Measurements from ENCODE around the gene SLC50A1.
"Not testable (repeated sequence)": the region's sequence is repeated elsewhere in the genome, so short reads cannot be mapped to it uniquely, and the experiment has no call there.

The SLC50A1 gene

GRCh38 chr1:155117610-155118009 lies 18.0 kb upstream of the SLC50A1 start:
- DNase-seq: no peak

DNA sequence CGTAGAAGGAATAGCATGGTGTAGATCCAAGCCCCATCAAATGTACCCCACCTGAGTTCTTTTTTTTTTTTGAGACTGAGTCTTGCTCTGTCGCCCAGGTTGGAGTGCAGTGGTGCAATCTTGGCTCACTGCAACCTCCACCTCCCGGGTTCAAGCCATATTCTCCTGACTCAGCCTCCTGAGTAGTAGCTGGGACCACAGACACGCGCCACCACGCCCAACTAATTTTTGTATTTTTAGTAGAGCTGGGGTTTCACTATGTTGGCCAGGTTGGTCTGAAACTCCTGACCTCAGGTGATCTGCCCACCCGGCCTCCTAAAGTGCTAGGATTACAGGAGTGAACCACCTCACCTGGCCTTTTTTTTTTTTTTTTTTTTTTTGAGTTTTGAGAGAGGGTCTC lies 17.6 kb upstream of the SLC50A1 start:
- DNase-seq: not testable (repeated sequence)

GRCh38 chr1:155120253-155120652 lies 15.4 kb upstream of the SLC50A1 start:
- DNase-seq: no peak

- DNase-seq: no peak
Observed at GRCh38 chr1:155121249-155121648, 14.4 kb upstream of the SLC50A1 start.

- no peak for DNase-seq
Observed at GRCh38 chr1:155122308-155122707, 13.3 kb upstream of the SLC50A1 start.

DNA sequence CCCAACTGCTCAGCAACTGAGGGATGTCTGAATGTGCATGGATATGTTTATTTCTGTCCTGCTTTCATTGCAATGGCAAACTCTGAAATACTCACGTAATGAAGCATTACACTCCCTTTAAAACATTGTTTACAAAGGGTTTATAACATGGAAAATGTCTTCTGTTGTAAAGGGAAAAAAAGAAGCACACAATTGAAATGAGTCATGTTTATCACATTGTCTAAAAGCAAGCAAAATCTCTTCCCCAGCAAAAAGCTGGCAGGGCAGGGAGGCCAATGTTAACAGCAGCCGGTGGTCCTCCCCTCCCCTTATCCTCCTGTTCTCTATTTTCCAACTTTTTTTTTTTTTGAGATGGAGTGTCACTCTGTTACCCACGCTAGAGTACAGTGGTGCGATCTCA lies 11.9 kb upstream of the SLC50A1 start:
- no peak for DNase-seq

DNA sequence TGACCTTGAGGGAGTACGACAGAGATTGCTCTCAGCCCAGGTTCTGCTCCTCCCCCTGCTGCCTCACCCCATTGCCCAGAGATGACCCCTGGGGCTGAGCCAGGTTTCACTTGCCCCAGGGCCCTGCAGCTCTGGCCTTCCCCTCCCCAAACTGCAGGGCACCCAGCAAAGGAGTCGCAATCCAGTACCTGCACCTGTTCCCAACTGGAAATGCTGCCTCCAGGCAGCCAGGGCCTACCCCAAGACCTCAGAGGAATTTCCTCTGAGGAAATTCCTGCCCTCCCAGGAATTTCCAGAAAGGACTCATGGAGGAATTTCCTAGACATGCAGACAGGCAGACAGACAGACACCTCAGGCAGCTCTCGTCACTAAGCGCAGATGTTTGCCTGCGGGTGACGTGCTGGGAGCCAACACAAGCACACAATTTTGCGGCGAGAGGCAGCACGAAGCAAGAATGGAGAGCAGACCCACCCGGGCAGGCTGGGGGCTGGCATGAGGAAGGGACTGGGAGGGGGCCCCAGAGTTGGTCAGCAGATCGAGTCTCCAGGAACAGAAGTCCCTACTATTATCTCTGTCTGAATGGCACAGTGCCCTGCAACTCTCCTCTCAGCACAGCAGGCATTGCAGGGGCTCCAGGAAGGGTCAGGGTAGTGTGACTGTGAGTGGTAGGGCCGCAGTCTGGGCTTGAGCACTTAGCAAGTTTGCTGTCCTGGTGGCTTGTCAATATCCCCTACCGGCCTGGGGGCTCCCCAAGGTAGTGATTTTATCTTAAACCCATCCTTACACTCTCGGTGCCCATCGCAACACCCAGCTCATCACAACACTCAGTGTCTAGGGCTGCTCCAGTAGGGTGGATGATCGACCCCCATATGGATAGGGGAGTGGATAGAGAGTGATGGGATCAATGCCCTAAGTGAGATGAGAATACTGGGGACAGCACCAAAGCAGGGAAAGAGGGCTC lies 10.9 kb upstream of the SLC50A1 start:
- DNase-seq: no peak

DNA sequence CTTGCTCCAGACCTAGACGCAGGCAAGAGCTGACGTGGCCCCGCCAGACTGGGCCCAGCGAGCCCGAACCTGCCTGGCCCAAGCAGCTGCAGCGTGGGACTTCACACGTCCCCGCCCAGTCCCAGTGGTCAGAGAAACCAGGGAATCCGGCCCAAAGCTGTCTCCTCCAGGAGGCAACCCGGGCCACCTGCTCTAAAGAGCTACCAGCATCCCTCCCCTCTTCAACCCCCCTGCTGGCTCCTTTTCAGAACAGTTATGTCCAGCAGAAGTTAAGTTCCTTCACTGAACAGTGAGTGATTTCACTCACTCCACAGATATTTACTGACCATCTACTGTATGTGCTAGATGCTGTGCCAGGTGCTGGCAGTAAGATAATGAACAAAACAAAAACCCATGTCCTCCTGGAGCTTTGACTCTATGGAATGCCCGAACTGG lies 10.1 kb upstream of the SLC50A1 start:
- no peak for DNase-seq

- DNase-seq: no peak
Observed at GRCh38 chr1:155125946-155126555, 9.6 kb upstream of the SLC50A1 start.

DNA sequence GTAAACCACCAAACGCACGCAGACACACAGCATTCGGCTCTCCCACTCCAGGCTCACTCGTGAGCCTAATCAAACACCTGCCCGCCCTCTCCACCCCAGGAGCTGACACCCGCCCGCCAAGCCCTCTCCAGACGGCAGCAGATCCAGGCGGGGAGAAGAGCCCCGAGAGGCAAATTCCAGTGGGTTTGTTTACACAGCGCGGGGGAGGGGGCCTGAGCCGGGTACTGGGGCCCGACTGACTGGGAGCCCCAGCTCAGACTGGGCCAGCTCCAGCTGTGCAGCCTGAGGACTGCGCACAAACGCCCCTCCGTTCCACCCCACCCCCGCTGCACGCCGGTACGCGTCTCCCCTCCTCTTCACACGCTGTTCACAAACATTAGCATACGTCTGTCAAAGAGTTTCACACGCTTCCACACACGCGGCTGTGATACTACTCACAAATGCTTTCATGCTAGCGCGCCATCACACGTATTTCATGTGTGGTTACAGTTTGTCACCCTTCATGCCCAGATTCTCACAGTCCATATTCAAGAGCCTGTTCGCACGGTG lies 9.0 kb upstream of the SLC50A1 start:
- peak; percentile 29 for DNase-seq

- peak; percentile 28 for DNase-seq
Observed at GRCh38 chr1:155127105-155127966, 8.3 kb upstream of the SLC50A1 start, which contains the start of gene EFNA1. Gene EFNA1 (plus strand): TSS chr1:155127876. CDS start chr1:155127978, 102 bp downstream.

- no peak for DNase-seq
Observed at GRCh38 chr1:155127967-155128754, 7.5 kb upstream of the SLC50A1 start.

DNA sequence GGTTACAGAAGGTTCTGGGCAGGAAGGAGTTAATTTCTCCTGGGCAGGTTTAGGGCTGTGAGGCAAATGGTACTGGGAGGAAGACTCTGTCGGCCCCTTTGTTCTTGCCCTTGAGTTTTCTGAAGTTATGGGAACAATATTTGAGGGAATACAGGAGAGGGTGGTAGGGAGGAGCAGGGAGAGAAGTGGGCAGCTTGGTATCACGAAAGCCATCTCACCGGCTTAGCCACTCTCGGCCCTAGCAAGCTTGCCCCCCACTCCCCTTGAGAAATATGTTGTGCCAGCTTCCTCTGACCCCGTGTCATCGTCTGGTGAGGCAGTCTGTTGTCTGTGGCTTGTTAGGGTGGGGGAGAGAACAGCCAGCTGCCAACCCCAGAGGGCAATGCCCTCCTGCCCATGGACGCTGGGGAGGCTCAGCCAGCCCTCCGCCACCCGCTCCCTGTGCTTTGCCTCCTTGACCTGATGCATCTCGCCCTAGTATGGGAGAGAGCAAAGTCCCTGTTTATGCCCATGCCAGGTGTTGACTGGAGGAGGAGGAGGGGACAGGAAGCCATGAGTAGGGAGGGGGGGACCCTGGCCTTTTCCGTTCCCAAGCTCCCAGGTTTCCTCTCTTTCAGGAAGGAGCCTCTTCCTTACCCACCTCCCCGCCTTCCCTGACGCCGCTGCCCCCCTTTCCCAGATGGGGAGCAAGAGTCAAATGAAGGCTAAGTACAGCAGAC lies 6.7 kb upstream of the SLC50A1 start:
- no peak for DNase-seq

- DNase-seq: no peak
Observed at GRCh38 chr1:155130272-155131006, 5.2 kb upstream of the SLC50A1 start.

- no peak for DNase-seq
Observed at GRCh38 chr1:155131285-155131684, 4.4 kb upstream of the SLC50A1 start.

DNA sequence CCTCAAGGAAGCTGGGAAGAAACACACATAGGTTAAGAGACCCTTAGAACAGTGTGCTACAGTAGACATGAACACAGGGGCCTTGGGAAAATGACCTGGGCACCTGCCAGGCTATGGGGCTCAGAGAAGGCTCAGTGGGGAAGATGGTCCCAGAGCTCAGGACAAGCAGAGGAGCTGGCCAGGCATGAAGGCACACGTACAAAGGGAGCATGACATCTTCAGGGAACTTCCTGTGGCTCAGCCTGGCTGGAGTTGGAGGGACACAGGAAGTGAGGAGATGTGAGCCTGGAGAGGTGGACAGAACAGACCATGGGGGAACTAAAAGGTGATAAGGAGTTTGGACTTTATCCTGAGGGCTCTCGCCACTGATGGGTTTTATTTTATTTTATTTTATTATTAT lies 3.8 kb upstream of the SLC50A1 start:
- DNase-seq: no peak

- no peak for DNase-seq
Observed at GRCh38 chr1:155133799-155134281, 1.8 kb upstream of the SLC50A1 start.

- DNase-seq: no peak
Observed at GRCh38 chr1:155134322-155134721, 1.3 kb upstream of the SLC50A1 start.

DNA sequence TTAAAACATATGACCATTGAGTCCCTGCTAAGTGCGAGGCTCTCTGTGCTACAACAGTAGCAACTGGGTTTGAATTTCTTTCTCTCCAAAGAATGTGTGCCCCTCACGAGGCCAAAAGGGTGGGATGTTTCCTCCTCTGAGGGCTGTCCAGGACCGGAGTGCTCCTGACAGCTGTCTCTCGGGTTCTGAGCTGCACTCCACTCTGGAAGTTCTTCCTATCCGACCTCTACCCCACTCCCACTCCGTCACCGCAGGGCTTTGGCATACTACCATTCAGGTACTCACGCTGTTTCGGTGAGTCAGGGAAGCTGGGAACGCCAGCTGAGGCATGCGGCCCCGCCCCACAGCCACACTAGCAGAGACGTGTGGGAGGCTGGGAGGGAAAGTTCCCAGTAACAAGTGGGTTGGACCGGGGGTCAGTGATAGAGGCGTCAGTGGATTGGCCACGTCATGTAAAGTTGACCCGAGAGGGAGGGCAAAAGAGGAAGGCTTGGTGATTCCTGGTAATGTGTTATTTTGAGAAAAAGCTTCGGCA lies 705 bp upstream of the SLC50A1 start:
- no peak for DNase-seq

- no peak for DNase-seq
Observed at GRCh38 chr1:155136748-155137147, 1.1 kb downstream of the SLC50A1 start.

All from central memory CD4-positive, alpha-beta T cell (primary cell).